NCI-H524 treated with DMSO at 0.1 percent for 48 hours (cell line): ENCODE data around the gene COLEC11.

Experiments
- DNase-seq: peaks from one replicate; lab custom pipeline; 2025; lab: John Stamatoyannopoulos, UW

The COLEC11 gene

GRCh38 chr2:3675687-3676086 is 80.8 kb downstream of the COLEC11 start:
- DNase-seq: no peak

- DNase-seq: no peak
Observed at GRCh38 chr2:3677436-3677835, 82.5 kb downstream of the COLEC11 start.

- no peak for DNase-seq
Observed at GRCh38 chr2:3678212-3678611, 83.3 kb downstream of the COLEC11 start.

GRCh38 chr2:3679180-3679579 is 84.3 kb downstream of the COLEC11 start:
- DNase-seq: no peak

GRCh38 chr2:3679616-3680393 is 84.9 kb downstream of the COLEC11 start:
- DNase-seq: no peak

- DNase-seq: no peak
Observed at GRCh38 chr2:3680548-3681345, 85.8 kb downstream of the COLEC11 start.

- no peak for DNase-seq
Observed at GRCh38 chr2:3681625-3682024, 86.7 kb downstream of the COLEC11 start.

- no peak for DNase-seq
Observed at GRCh38 chr2:3682811-3683210, 87.9 kb downstream of the COLEC11 start.

- no peak for DNase-seq
Observed at GRCh38 chr2:3683748-3684454, 89.0 kb downstream of the COLEC11 start.

GRCh38 chr2:3689998-3690748 is 95.3 kb downstream of the COLEC11 start:
- no peak for DNase-seq

- no peak for DNase-seq
Observed at GRCh38 chr2:3692375-3692774, 97.5 kb downstream of the COLEC11 start.
